Stimulated activated naive CD4-positive, alpha-beta T cell treated with Interleukin-2 at 50 U/mL for 16 hours (primary cell): ENCODE data around the gene TAC3.
"Not testable (repeated sequence)": the region's sequence is repeated elsewhere in the genome, so short reads cannot be mapped to it uniquely, and the experiment has no call there.

ENCODE experiments used
- DNase-seq: peaks from one replicate; lab custom pipeline; 2025; lab: John Stamatoyannopoulos, UW

Gene TAC3

DNA sequence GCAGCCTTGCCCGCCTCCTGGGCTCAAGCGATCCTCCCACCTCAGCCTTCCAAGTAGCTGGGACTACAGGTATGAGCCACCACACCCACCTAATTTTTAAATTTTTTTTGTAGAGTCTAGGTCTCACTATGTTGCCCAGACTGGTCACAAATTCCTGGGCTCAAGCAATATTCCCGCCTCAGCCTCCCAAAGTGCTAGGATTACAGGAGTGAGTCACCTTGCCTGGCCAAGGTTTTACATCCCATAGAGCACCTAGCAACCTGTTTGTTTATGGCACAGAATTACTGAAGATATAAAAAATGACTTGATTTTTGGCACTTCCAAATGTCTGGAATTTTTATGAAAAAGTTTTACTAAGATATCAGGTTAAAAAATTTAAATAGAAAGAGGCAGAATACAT lies 17.1 kb upstream of the TAC3 start:
- DNase-seq, result no peak

DNA sequence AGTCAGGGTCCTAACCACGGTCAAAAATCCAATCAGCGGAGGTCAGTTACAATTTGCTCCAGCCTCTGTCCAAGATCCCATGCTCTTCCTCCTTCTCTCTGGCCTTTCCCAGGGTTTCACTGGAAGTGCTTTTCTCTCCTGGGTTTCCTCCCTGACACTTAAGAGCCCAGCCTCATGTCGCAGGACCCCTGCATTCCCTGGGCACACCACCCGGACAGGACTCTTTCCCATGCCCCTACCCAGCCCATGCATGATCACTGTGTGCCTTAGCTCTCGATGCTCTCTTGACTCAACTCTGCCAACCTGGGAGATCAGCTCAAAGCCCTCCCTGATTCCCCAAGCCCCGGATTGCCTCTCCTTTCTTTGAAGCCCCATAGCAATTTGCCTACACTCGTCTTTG lies 15.5 kb upstream of the TAC3 start:
- no peak for DNase-seq

- DNase-seq, result no peak
Measured at GRCh38 chr12:57031138-57031725, 14.9 kb upstream of the TAC3 start.

DNA sequence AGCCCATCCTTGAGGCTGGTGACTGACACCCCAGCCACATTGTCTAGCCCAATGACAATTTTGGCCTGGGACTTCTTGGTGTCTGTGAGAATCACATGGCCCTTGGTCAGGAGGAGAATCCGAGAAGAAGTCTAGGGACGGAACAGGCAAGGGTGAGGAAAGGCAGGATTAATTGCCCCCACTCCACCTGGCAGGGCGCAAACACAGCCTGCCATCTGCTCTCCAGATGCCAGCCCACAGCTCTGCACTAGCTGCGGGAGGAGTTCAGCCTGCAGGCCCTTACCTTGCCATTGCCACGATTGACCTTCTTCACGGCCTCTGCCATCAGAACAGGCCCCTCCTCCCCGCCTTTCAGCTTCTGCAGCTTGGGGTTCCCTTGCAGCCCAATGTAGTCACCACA lies 13.1 kb upstream of the TAC3 start:
- no peak for DNase-seq

GRCh38 chr12:57027805-57028153 lies 11.4 kb upstream of the TAC3 start:
- DNase-seq, result no peak

- no peak for DNase-seq
Measured at GRCh38 chr12:57027011-57027804, 10.9 kb upstream of the TAC3 start.

DNA sequence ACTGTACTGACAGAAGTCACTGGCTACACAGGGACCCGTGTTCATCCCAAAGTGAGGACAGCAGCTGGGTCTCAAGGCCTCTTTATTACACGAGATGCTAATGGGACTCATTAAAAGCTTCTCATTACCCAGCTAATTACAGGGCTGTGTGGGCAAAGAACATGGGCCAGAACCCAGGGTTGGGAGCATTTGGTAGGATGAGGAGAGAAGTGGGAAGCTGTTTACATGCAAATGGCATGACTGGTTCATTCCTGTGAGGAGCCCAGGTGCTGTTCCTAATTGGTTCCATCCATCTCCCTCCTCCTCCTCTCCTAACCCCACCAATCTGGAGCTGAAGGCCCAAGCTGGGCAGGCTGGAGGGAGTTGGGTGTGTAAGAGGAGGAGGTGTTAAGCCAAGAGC lies 8.9 kb upstream of the TAC3 start:
- DNase-seq, result no peak

- not testable (repeated sequence) for DNase-seq
Measured at GRCh38 chr12:57022324-57022723, 6.0 kb upstream of the TAC3 start.

GRCh38 chr12:57019983-57020719 lies 3.8 kb upstream of the TAC3 start:
- no peak for DNase-seq

DNA sequence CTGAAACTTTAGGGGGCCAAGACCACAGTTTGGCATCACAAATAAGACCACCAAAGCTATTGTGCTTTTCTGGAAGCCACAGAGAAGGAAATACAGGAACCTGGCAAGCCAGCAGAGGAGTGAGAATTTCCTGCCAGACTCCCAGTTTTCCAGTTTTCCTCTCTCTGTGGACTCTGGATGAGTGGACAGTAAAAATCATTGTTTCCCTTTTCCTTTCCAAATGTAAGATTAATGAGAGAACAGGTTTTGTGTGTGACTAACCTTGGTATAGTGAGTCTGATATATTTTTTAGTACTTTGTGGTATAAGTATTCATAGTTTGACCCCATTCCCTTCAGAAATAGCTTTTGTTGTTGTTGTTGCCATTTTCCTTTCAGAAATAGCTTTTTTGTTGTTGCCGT lies 2.6 kb upstream of the TAC3 start:
- no peak for DNase-seq

GRCh38 chr12:57018353-57018752 lies 2.0 kb upstream of the TAC3 start:
- DNase-seq, result not testable (repeated sequence)

- no peak for DNase-seq
Measured at GRCh38 chr12:57012600-57013465, 3.5 kb downstream of the TAC3 start.

GRCh38 chr12:57011438-57012424 lies 4.6 kb downstream of the TAC3 start:
- no peak for DNase-seq

DNA sequence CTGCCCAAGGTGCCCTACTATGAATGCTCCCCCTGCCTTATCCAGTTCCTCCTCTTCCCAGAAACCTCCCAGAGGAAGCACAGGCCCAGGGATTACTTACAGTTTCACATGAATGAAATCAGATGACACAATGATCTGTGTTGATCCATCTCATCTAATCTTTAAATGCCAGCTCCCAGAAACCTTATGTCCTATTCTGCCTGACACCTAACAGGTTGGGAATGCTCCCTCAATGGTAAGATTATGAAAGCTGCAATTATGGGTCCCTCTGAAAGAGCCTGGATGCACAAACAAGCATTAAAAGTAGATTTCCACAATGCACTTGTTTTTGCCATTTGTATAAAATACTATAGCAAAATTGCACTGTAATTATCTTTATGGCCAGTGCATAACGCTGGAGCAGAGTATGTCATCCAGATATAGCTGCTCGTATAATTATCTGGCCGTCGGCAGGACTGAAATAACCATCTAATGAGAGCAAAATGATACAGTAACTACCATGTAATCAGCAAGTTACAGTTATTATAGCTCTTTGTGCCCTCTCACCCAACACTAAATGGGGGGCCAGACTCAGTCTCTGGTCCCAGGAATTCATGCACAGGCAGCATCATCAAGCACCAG lies 5.6 kb downstream of the TAC3 start:
- DNase-seq, result no peak

GRCh38 chr12:57009949-57010626 lies 6.2 kb downstream of the TAC3 start:
- no peak for DNase-seq

- no peak for DNase-seq
Measured at GRCh38 chr12:57008178-57008577, 8.2 kb downstream of the TAC3 start.

DNA sequence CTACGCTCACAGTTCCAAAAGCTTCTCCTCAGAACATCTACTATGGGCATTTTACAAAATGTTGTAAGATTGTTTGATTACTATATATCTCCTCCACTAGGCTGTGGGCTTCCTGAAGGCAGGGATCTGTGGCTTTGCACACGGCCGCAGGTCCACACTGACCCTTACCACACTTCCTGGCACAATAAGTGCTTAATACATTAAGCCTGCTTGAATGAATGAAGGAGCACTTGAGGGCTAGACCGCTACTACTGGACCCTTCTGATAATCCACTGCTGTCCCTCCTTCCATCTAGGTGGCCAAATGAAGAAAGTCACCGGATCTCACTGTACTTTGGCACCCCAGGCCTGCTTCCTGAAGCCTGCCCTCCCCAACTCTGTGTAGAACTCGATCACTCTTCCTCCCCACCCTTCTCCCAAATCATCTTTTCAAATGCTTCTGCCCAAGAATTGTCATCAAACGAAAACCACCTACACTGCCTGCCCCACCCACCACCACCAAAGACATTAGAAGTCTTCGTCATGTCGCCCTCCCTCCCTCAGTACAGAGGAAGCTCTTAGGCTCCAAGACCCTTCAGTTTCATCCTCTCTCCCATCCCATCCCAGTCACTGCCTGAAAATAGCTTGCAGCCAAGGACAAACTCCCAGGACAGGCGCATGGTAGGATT lies 9.4 kb downstream of the TAC3 start:
- no peak for DNase-seq

DNA sequence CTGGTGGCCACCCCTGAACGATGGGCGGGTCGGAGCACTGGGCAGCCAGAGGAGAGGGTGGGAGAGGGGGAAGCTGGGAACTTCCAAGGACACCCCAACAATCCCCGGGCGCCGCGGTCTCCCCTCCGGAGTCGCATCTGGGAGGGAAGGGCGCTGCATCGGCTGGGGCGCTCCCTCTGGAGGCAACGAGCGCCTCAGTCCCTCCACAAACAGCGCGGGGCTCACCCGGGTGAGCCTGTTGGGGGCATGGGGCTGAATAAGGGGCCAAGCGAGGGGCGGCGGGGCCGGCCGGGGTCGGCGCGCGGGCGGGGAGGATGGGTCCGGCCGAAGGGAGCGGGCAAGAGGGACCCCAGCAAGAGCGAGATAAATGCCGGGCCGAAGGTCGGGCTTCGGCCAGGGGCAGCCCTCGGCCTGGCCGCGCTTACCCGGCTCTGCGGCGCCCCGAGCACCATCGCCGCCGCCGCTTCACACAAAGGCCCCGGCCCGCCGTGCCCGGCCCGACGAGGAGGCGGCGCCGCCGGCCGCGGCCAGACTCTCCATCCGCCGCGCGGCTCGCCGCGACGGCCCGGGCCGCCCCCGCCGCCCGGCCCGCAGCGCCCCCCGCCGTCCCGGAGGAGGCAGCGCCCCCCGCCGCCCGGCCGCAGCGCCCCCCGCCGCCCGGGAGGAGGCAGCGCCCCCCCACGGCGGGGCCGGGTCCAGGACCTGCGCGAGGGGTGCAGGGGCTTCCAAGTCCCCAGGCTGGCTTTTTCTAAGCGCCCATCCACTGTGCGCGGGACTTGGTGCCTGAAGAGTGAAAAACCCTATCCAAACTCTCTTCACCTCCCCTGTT lies 10.1 kb downstream of the TAC3 start, which contains the start of gene ZBTB39:
Gene ZBTB39, minus strand, starts transcription at position 567 of the 829 bp plus-strand sequence. CDS start 1,629 bp downstream, outside the sequence.
- peak; percentile 54 for DNase-seq
